HG02759 (cell line): ENCODE measurements around the gene USP47.
"Not testable (repeated sequence)": the region's sequence is repeated elsewhere in the genome, so short reads cannot be mapped to it uniquely, and the experiment has no call there.

Experiments
- ATAC-seq: cut with Tn5 transposase; IDR thresholded peaks from one replicate; pipeline ENCODE4 v1.9.1; 2021; ENCODE audit warnings: mild to moderate bottlenecking, moderate library complexity; ENCODE audit not compliant: unreplicated experiment

The USP47 gene

GRCh38 chr11:11827272-11827671 lies 14.5 kb upstream of the USP47 start:
- ATAC-seq: no peak

- ATAC-seq: not testable (repeated sequence)
These were observed 10.4 kb upstream of the USP47 start for GRCh38 chr11:11831406-11831805.

GRCh38 chr11:11836676-11837231 lies 5.0 kb upstream of the USP47 start:
- ATAC-seq: no peak

GRCh38 chr11:11839718-11840117 lies 2.1 kb upstream of the USP47 start:
- no peak for ATAC-seq

- peak; percentile 26 for ATAC-seq
These were observed 553 bp upstream of the USP47 start for GRCh38 chr11:11841116-11841722.

- ATAC-seq: peak; percentile 44
These were observed 743 bp downstream of the USP47 start for GRCh38 chr11:11842421-11843008.

GRCh38 chr11:11843211-11843621 lies 1.4 kb downstream of the USP47 start:
- no peak for ATAC-seq

- ATAC-seq: no peak
These were observed 1.9 kb downstream of the USP47 start for GRCh38 chr11:11843642-11844041.

GRCh38 chr11:11844272-11844671 lies 2.5 kb downstream of the USP47 start:
- ATAC-seq: no peak

- ATAC-seq: no peak
These were observed 3.3 kb downstream of the USP47 start for GRCh38 chr11:11845071-11845470.

GRCh38 chr11:11845551-11845950 lies 3.8 kb downstream of the USP47 start:
- no peak for ATAC-seq

- no peak for ATAC-seq
These were observed 5.3 kb downstream of the USP47 start for GRCh38 chr11:11847082-11847481.

GRCh38 chr11:11848891-11849746 lies 7.3 kb downstream of the USP47 start:
- ATAC-seq: peak; percentile 82

- ATAC-seq: no peak
These were observed 8.9 kb downstream of the USP47 start for GRCh38 chr11:11850668-11851067.

GRCh38 chr11:11856638-11857037 lies 14.9 kb downstream of the USP47 start:
- ATAC-seq: peak; percentile 53

- ATAC-seq: no peak
These were observed 16.0 kb downstream of the USP47 start for GRCh38 chr11:11857769-11858168.

GRCh38 chr11:11858676-11859075 lies 16.9 kb downstream of the USP47 start:
- ATAC-seq: no peak

- ATAC-seq: no peak
These were observed 18.6 kb downstream of the USP47 start for GRCh38 chr11:11860103-11860979.

GRCh38 chr11:11862999-11863398 lies 21.2 kb downstream of the USP47 start:
- ATAC-seq: no peak

GRCh38 chr11:11864332-11864731 lies 22.6 kb downstream of the USP47 start:
- no peak for ATAC-seq

GRCh38 chr11:11864803-11865202 lies 23.0 kb downstream of the USP47 start:
- ATAC-seq: no peak
